Liver (tissue), 9 donors: ENCODE measurements around the gene SAC3D1. TPM values are rescaled to one million over a fixed set of nuclear protein-coding genes. Genes with fewer than 3 reads are reported as not detected.

Source experiments
- DNase-seq: peaks from one replicate; pipeline ENCODE4 v3.0.0-alpha.2; 2017; ENCODE audit warnings: low spot score
- H3K27ac ChIP-seq, 2 donors: one replicate each; pipeline ENCODE4 v1.7.0; 2013; ENCODE audit warnings: inconsistent platforms in 2 of 2, low read length in 2 of 2, control low read depth in 1 of 2, low read depth in 1 of 2, mild to moderate bottlenecking in 1 of 2
- H3K27me3 ChIP-seq, 4 donors: one replicate each; pipeline versions ENCODE4 v1.6.1 to v1.7.0; 2013; ENCODE audit warnings: low read length in 3 of 4, inconsistent platforms in 1 of 4, mild to moderate bottlenecking in 1 of 4, moderate library complexity in 1 of 4; ENCODE audit not compliant: control insufficient read depth in 4 of 4, insufficient read depth in 4 of 4
- H3K36me3 ChIP-seq, 4 donors: one replicate each; pipeline versions ENCODE4 v1.6.1 to v1.7.0; 2013; ENCODE audit warnings: low read length in 3 of 4, mild to moderate bottlenecking in 3 of 4, low read depth in 1 of 4, moderate library complexity in 1 of 4; ENCODE audit not compliant: control insufficient read depth in 4 of 4, insufficient read depth in 3 of 4
- H3K4me1 ChIP-seq, 4 donors: one replicate each; pipeline versions ENCODE4 v1.6.1 to v1.7.0; 2013; ENCODE audit warnings: low read length in 3 of 4, mild to moderate bottlenecking in 3 of 4, moderate library complexity in 1 of 4; ENCODE audit not compliant: control insufficient read depth in 4 of 4, insufficient read depth in 4 of 4
- H3K4me3 ChIP-seq, 3 donors: one replicate each; pipeline versions ENCODE4 v1.6.1 to v1.7.0; 2013; ENCODE audit warnings: low read length in 3 of 3, control low read depth in 1 of 3, low read depth in 1 of 3, mild to moderate bottlenecking in 1 of 3
- H3K9ac ChIP-seq, 2 donors: one replicate each; pipeline ENCODE4 v1.7.0; 2013; ENCODE audit warnings: low read length in 2 of 2, mild to moderate bottlenecking in 2 of 2, moderate library complexity in 2 of 2, control low read depth in 1 of 2, low read depth in 1 of 2
- H3K9me3 ChIP-seq, 4 donors: one replicate each; pipeline versions ENCODE4 v1.6.1 to v1.7.0; 2013; ENCODE audit warnings: low read length in 3 of 4; ENCODE audit not compliant: control insufficient read depth in 4 of 4
- EGR1 ChIP-seq, 2 donors: IDR thresholded peaks; 2 replicates each; pipeline ENCODE4 v1.6.1; 2016 to 2018; ENCODE audit warnings: antibody characterized with exemption in 2 of 2, low read depth in 2 of 2
- FOXA1 ChIP-seq: IDR thresholded peaks from 2 replicates; pipeline ENCODE4 v1.6.1; 2016; ENCODE audit warnings: antibody characterized with exemption
- FOXA2 ChIP-seq: IDR thresholded peaks from 2 replicates; pipeline ENCODE4 v1.6.1; 2016; ENCODE audit warnings: antibody characterized with exemption
- GABPA ChIP-seq, 2 donors: IDR thresholded peaks in 1 of 2; conservative IDR thresholded peaks in 1 of 2; 2 replicates each; pipeline ENCODE4 v1.6.1; 2016; ENCODE audit warnings: antibody characterized with exemption in 2 of 2, mild to moderate bottlenecking in 1 of 2, moderate library complexity in 1 of 2
- HNF4A ChIP-seq, 2 donors: conservative IDR thresholded peaks; 2 replicates each; pipeline ENCODE4 v1.6.1; 2016; ENCODE audit warnings: antibody characterized with exemption in 2 of 2, mild to moderate bottlenecking in 2 of 2
- HNF4G ChIP-seq: IDR thresholded peaks from 2 replicates; pipeline ENCODE4 v1.6.1; 2016; ENCODE audit warnings: antibody characterized with exemption
- JUND ChIP-seq, 2 donors: IDR thresholded peaks; 2 replicates each; pipeline ENCODE4 v1.6.1; 2016; ENCODE audit warnings: antibody characterized with exemption in 2 of 2
- MAX ChIP-seq: IDR thresholded peaks from 2 replicates; pipeline ENCODE4 v1.6.1; 2016; ENCODE audit warnings: antibody characterized with exemption
- NR2F2 ChIP-seq: IDR thresholded peaks from 2 replicates; pipeline ENCODE4 v1.6.1; 2016; ENCODE audit warnings: antibody characterized with exemption
- RAD21 ChIP-seq, 2 donors: IDR thresholded peaks; 2 replicates each; pipeline ENCODE4 v1.6.1; 2016; ENCODE audit warnings: antibody characterized with exemption in 2 of 2, mild to moderate bottlenecking in 2 of 2
- RXRA ChIP-seq, 2 donors: IDR thresholded peaks; 2 replicates each; pipeline ENCODE4 v1.6.1; 2017 to 2018; ENCODE audit warnings: antibody characterized with exemption in 2 of 2, mild to moderate bottlenecking in 1 of 2
- SP1 ChIP-seq: IDR thresholded peaks from 2 replicates; pipeline ENCODE4 v1.6.1; 2018; ENCODE audit warnings: antibody characterized with exemption, mild to moderate bottlenecking
- TAF1 ChIP-seq: conservative IDR thresholded peaks from 2 replicates; pipeline ENCODE4 v1.6.1; 2016; ENCODE audit warnings: antibody characterized with exemption, mild to moderate bottlenecking
- YY1 ChIP-seq: IDR thresholded peaks from 2 replicates; pipeline ENCODE4 v1.6.1; 2016; ENCODE audit warnings: antibody characterized with exemption, mild to moderate bottlenecking
- ZBTB33 ChIP-seq: IDR thresholded peaks from 2 replicates; pipeline ENCODE4 v1.6.1; 2016; ENCODE audit warnings: antibody characterized with exemption
- WGBS: extraction: QIAGEN DNeasy Blood & Tissue Kit; methylation state at CpG from one replicate; pipeline ENCODE4 v1.1.7; 2013; 5-methylcytosine and 5-hydroxymethylcytosine counted together
- polyA plus RNA-seq, 2 donors: library from polyadenylated mRNA; stranded (reverse) in 1 of 2; unstranded in 1 of 2; fragments of 200-250 nt in 1 of 2; fragments of >200 nt in 1 of 2; fragmentation: Nextera tagmentation in 1 of 2; extraction: Ambion mirVana in 1 of 2; gene quantifications; one replicate each; pipeline versions ENCODE4 v1.2.1 to v1.2.3, GENCODE V29; 2013 to 2015
- total RNA-seq, 2 donors: library from RNA; depleted of rRNA; stranded (reverse); fragments of >200 nt; gene quantifications; one replicate each; pipeline ENCODE4 v1.2.3, GENCODE V29; 2014
- TF ChIP-seq, protein P1 (sequence below): fragments of 150-350 bp; IDR thresholded peaks from 2 replicates; pipeline ENCODE4 v1.5.1; 2017; ENCODE audit warnings: improper control_type of control experiment, low read depth, low read length; ENCODE audit not compliant: missing input control
- TF ChIP-seq, protein P2 (sequence below): IDR thresholded peaks from 2 replicates; pipeline ENCODE4 v1.6.1; 2016; ENCODE audit warnings: antibody characterized with exemption, mild to moderate bottlenecking
- TF ChIP-seq, protein P3 (sequence below): IDR thresholded peaks from 2 replicates; pipeline ENCODE4 v1.6.1; 2016; ENCODE audit warnings: antibody characterized with exemption
- donor health status: healthy.
- donor health status: healthy.
- donor health status: healthy.
- donor health status: healthy.
- donor health status: healthy.

Gene SAC3D1
- total RNA-seq (1 to 10 TPM; 3.8 to 7.9 TPM), polyA plus RNA-seq (1 to 10 TPM; 6.1 to 7.4 TPM)

DNA sequence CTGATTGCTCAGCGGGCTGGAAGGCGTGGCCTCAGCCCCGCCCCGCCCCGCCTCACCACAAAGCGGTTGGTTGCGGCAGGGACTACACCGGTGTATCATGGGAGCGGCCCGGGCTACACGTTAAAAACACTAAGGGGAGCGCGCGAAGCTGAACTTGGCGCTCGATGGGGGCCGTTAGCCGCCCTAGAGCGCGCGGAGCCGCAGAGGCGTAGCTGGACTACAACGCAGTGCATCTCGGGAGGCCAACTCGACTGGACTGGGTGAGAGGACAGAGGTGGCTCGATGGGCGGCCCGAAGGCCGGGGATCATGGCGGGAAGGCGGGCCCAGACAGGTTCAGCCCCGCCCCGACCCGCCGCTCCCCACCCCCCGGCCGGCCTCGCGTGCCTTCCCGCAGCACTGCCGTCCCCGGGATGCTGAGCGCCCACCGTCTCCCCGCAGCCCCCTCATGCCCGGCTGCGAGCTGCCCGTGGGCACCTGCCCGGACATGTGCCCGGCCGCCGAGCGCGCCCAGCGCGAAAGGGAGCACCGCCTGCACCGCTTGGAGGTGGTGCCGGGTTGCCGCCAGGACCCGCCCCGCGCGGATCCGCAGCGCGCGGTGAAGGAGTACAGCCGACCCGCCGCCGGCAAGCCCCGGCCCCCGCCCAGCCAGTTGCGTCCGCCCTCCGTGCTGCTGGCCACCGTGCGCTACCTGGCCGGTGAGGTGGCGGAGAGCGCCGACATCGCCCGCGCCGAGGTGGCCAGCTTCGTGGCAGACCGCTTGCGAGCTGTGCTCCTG is at the start of gene SAC3D1:
Gene SAC3D1 (plus strand): TSS at position 364 of the 776 bp plus-strand sequence. CDS start 83 bp downstream, at position 447.
- Histone ChIP-seq H3K4me1 (peaks cover 4 to 19% (median 11%) of the 10 kb centered on the region in 4 donors), H3K4me3 (peak within 1 kb of the TSS; percentile 45 to 83 (median 61)), H3K27ac (peak within 1 kb of the TSS; percentile 89 to 96), H3K27me3 (no peaks in the 10 kb centered on the region), H3K9me3 (no peaks in the 10 kb centered on the region), H3K9ac (peak within 1 kb of the TSS; percentile 40 to 64), H3K36me3 (peaks cover 0 to 9% (median 8%) of the 10 kb centered on the region in 4 donors)
- peak; percentile 89 for DNase-seq
- under 1% methylated on average over 91 of the region's 91 CpGs for WGBS
- TF ChIP-seq ZBTB33 (no peak), EGR1 (IDR thresholded peaks at IDR 0.05; ENCODE audit: low read depth in 2 of 2) (peak in 1 of 2 donors; percentile 25), NR2F2 (peak; percentile 63), SP1 (peak; percentile 83), TAF1 (no peak), JUND (IDR thresholded peaks at IDR 0.05) (peak in 1 of 2 donors; percentile 16), HNF4A (conservative IDR thresholded peaks at IDR 0.05) (peak; percentile 27 to 49), RAD21 (IDR thresholded peaks at IDR 0.05) (no peak), MAX (peak; percentile 83), YY1 (peak; percentile 95), GABPA (IDR thresholded peaks at IDR 0.05 in 1 of 2, conservative IDR thresholded peaks at IDR 0.05 in 1 of 2) (peak in 1 of 2 donors; percentile 72), FOXA1 (no peak), FOXA2 (no peak), RXRA (IDR thresholded peaks at IDR 0.05) (peak; percentile 75 to 76), HNF4G (no peak)
- TF ChIP-seq, protein P1, sequence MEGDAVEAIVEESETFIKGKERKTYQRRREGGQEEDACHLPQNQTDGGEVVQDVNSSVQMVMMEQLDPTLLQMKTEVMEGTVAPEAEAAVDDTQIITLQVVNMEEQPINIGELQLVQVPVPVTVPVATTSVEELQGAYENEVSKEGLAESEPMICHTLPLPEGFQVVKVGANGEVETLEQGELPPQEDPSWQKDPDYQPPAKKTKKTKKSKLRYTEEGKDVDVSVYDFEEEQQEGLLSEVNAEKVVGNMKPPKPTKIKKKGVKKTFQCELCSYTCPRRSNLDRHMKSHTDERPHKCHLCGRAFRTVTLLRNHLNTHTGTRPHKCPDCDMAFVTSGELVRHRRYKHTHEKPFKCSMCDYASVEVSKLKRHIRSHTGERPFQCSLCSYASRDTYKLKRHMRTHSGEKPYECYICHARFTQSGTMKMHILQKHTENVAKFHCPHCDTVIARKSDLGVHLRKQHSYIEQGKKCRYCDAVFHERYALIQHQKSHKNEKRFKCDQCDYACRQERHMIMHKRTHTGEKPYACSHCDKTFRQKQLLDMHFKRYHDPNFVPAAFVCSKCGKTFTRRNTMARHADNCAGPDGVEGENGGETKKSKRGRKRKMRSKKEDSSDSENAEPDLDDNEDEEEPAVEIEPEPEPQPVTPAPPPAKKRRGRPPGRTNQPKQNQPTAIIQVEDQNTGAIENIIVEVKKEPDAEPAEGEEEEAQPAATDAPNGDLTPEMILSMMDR: no peak
- TF ChIP-seq, protein P2, sequence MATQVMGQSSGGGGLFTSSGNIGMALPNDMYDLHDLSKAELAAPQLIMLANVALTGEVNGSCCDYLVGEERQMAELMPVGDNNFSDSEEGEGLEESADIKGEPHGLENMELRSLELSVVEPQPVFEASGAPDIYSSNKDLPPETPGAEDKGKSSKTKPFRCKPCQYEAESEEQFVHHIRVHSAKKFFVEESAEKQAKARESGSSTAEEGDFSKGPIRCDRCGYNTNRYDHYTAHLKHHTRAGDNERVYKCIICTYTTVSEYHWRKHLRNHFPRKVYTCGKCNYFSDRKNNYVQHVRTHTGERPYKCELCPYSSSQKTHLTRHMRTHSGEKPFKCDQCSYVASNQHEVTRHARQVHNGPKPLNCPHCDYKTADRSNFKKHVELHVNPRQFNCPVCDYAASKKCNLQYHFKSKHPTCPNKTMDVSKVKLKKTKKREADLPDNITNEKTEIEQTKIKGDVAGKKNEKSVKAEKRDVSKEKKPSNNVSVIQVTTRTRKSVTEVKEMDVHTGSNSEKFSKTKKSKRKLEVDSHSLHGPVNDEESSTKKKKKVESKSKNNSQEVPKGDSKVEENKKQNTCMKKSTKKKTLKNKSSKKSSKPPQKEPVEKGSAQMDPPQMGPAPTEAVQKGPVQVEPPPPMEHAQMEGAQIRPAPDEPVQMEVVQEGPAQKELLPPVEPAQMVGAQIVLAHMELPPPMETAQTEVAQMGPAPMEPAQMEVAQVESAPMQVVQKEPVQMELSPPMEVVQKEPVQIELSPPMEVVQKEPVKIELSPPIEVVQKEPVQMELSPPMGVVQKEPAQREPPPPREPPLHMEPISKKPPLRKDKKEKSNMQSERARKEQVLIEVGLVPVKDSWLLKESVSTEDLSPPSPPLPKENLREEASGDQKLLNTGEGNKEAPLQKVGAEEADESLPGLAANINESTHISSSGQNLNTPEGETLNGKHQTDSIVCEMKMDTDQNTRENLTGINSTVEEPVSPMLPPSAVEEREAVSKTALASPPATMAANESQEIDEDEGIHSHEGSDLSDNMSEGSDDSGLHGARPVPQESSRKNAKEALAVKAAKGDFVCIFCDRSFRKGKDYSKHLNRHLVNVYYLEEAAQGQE: peak; percentile 63
- TF ChIP-seq, protein P3, sequence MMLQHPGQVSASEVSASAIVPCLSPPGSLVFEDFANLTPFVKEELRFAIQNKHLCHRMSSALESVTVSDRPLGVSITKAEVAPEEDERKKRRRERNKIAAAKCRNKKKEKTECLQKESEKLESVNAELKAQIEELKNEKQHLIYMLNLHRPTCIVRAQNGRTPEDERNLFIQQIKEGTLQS: no peak
